CD4-positive, alpha-beta T cell treated with Interferon gamma for 1 hour (primary cell): Measurements from ENCODE around the gene DYRK1A.

ENCODE experiments used
- DNase-seq: peaks from one replicate; pipeline ENCODE4 v3.0.0-alpha.2; 2020

The DYRK1A gene

GRCh38 chr21:37554661-37555379, 188.2 kb downstream of the DYRK1A start:
- no peak for DNase-seq

- DNase-seq = no peak
Measured at GRCh38 chr21:37555672-37556261, 189.2 kb downstream of the DYRK1A start.

DNA sequence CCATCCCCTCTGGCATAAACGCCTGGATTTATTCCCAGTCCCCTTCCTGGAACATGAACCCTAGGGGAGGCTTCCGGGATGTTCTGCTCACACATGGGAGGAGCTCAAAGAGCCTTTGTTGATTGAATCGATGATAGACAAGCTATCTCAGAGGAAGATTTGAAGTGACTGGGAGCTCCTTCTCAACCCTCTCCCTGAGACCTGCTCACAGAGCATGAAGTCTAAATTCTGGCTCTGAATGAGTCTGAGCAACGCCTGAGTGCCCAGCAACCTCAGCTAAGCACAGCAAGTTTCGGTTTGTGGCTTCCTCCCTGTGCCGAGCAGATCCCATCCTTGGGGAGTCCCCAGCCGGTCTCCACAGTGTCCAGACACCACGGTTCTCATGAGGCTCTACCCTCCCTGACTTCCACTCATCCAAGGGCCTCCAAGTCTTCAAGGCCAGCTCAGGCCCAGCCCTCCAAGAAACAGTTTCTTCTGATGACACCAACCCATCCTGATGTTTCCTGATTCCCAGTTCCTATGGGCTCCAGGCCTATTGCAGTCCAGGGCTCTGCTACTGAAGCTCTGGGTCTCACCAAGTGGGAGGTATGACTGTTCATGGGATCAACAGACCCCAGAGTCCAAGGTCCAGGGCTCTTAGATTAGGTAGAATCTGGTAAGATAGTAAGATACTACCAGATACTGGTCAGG, 190.8 kb downstream of the DYRK1A start:
- DNase-seq = no peak

DNA sequence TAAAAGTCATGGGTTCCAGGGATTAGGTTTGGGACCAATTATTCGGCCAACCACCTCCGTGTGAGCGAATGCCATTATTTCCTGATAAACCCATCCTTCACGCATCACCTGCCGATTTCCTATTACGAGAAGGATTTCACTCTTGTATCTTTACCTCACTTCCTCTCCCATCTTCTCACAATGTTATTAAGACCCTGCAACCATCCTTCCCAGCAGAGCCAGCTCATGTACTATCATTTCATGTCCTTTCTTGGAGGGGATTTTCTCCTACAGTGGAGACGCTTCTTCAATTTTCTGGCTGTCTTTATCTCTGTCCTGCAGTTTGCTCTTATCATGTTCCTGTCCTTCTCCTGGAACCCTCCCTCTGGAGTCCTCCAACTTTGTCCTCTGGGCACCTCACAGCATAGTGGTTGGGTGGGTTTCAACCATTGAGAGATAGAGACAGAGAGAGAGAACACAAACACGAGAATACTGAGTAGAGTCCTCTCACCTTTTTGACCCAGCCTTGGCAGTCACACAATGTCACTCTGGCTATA, 192.2 kb downstream of the DYRK1A start:
- no peak for DNase-seq

GRCh38 chr21:37560385-37560784, 193.8 kb downstream of the DYRK1A start:
- DNase-seq = no peak

DNA sequence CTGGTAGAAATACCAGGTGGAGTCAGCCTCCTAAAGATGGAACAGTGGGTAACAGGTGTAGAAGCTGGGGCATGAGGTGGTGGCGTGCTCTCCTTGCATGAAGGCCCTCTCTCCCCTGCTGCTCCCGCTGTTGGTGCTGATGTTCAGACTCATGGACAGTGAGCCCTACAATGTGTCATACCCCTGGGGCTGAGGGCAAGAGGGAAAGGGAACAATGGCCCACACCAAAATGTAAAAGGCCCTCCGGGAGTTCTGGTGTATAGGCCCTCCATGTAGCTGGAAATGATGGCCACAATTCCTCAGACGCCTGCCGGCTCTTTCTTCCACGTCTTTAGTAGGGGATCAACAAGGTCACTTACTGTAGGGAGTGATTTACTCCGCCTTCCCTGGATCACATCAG, 194.9 kb downstream of the DYRK1A start:
- no peak for DNase-seq

DNA sequence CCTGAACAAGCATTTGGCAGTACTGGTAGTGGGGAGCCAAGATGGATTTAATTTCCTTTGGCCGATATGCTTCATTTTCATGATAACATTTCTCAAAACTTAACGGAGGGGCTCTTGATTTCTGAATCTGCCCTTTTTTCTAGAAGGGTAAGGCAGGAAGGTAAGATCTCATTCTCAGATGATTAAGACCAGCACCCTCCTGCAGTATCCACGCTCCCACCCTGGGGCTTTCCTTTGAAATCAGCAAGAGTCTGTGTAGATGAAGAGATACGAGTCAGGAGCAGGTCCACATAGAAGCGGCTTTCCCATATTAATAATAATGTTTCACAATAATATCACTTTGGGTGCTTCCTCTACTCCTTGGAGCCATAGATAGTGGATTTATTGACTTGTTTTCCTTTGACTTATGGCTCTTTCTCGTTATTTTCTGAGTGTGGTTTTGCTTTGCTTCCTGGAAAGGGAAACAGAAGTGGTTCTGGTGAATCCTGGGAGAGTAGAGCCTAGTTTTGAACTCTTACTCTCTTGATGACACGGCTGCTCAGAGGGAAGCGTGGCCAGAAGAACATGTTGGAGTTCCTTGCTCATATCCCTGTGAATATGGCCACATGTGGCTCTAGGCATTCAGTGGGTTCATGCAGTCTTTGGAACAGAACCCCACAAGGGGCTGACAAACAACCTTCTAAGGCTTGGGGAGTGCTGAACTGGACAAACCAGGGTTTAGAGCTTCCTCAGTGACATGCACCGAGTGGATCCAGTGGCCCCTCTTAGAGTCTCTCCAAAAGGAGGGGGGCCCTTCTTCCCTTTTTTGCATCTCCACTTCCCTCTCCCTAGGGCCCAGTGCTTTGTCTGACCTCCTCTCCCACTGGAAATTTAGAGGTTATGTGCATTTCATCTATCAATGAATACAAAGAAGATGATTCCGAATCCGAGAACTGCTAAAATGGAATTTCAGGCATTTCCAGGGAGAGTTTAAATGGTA, 195.7 kb downstream of the DYRK1A start:
- no peak for DNase-seq

GRCh38 chr21:37562920-37563640, 196.5 kb downstream of the DYRK1A start:
- peak; percentile 4 for DNase-seq

- peak; percentile 92 for DNase-seq
Measured at GRCh38 chr21:37563641-37564340, 197.2 kb downstream of the DYRK1A start.

DNA sequence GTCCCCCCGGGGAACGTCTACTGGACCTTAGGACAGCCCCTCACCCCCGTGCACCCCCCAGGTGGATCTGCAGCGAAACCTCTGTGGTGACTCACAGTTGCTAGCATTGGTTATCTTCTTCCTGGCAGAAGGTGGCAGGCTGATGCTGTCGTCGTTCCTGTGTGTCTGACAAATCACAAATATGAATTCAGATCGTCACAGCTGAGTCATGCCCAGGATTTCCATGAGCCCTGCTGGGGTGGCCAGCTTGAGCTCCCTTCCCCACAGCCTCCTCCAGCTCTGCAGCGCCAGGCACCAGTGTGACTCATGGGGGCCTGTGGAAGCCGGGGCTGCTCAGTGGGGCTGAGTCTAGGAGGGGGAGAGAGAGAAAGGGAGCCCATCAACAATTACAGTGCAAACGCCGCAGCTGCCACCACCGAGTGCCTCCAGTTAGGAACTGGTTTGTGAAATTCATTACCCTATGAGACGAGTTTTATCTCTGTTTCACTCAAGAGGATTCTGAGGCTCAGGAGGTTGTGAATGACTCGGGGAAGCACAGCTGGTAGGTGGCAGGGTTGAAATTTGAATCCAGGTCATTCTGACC, 197.9 kb downstream of the DYRK1A start:
- DNase-seq = peak; percentile 86

GRCh38 chr21:37564924-37565529, 198.5 kb downstream of the DYRK1A start:
- DNase-seq = no peak

DNA sequence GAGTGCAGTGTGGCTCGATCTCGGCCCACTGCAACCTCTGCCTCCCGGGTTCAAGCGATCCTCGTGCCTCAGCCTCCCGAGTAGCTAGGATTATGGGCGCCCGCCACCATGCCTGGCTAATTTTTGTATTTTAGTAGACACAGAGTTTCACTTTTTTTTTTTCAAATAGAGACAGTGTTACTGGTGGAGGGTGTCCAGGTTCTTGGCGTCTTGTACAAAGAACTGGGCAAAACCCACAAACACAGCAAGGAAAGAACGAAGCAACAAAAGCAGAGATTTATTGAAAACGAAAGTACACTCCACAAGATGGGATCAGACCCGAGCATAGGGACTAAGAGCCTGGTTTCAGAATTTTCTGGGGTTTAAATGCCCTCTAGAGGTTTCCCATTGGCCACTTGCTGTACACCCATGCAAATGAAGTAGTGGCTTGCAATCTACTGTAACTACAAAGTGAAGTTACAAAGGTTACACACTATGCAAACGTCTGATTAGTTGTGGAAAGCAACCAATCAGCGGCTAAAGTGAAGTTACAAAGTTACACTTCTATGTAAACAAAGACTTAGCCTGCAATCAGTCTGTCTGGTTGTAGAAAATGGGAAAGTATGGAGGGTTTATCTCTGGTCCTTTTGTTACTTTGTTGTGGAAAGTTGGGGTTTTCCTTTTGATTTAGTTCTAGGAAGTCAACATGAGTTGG, 199.1 kb downstream of the DYRK1A start:
- no peak for DNase-seq

DNA sequence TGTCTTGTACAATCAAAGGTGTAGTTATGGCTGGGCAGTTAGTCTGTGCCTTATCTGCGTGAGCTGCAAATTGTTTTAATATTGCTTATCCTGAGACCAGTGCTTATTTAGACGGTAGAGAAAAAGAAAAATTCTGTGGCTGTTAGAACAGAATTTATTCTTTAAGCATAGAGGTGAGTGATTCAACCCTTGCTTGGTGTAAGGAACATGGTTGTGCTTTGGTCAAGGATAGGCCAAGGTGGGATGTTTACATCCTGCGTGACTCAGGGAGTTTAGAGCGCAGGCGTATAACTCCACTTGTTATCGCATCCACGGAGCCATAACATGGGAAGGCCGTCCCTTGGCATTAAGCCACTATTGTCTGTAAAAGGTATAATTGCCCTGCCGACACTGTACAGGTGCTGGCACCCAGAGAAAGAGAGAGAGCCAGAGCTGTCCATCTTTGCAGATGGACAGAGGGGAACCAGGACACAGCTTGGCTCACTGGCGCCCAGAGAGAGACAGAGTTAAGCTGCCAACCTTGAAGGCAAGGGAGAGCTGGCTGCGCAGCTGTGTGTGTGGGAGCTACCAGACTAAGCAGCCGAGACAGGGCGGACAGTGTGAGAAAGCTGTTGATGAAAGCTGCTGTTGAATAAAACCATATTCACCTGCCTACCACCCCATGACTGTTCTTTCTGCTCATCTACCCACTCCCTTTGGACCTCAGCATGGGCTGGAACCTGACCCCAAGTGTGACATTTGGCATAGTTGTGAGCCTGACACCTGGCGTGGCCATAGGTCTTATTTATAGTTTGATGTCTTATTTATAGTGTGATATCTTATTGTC, 200.4 kb downstream of the DYRK1A start:
- no peak for DNase-seq

GRCh38 chr21:37568415-37568814, 201.8 kb downstream of the DYRK1A start:
- DNase-seq = no peak

- no peak for DNase-seq
Measured at GRCh38 chr21:37568916-37569315, 202.3 kb downstream of the DYRK1A start.

- DNase-seq = no peak
Measured at GRCh38 chr21:37571442-37571841, 204.9 kb downstream of the DYRK1A start.

DNA sequence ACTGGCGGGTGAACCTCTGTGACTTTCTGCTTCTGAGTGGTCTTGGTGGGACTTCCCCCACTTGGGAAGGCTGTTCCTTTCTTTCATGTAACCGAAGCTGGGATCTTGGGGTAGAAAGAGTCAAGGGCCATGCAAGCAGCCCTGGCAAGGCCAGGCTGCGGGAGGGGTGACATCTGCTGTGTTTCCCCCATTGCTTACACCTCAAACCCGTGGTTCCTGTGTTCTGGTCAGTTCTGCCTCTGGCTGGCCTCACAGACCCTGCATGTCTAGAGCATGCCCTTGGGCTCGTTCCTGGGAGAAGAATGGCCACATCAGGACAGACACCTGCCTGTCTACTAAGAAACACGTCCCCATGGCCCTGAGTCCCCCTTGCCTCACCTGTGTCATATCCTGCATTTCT, 207.7 kb downstream of the DYRK1A start:
- no peak for DNase-seq

DNA sequence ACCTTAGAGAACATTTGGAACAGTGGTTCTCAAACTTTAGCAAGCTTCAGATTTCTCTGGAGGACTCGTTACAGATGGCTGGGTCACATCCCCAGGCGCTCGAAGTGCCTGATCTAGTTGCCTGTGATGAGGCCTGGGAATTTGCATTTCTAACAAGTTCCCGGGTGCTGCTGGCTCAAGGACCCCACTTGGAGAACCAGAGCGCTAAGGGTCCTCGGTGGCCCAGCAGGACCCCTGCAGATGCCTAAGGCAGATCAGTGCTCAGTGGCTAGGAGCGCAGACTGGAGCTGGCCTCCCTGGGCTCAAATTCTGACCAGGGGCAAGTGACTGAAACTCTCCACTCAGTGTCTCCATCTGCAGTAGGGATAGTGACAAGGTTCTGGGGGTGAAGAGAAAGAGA, 208.2 kb downstream of the DYRK1A start:
- DNase-seq = no peak

- no peak for DNase-seq
Measured at GRCh38 chr21:37575580-37575979, 209.0 kb downstream of the DYRK1A start.
